OCI-LY7 (cell line): ENCODE results near the gene SLC17A8.
"Not testable (repeated sequence)": the region's sequence is repeated elsewhere in the genome, so short reads cannot be mapped to it uniquely, and the experiment has no call there.

ENCODE experiments used
- EZH2phosphoT487 ChIP-seq: fragments of 200-600 bp; sonication (generic); IDR thresholded peaks from 2 replicates; pipeline ENCODE4 v1.6.1; 2018; ENCODE audit warnings: low read depth, borderline replicate concordance, mild to moderate bottlenecking, mixed run types, antibody characterized with exemption, low read length, moderate library complexity, mixed read lengths
- TF ChIP-seq, protein P1 (sequence below): fragments of 200-600 bp; sonication (generic); conservative IDR thresholded peaks from 2 replicates; pipeline ENCODE4 v1.5.1; 2014; ENCODE audit warnings: mild to moderate bottlenecking, antibody characterized with exemption, low read length, moderate library complexity, mixed read lengths

DNA sequence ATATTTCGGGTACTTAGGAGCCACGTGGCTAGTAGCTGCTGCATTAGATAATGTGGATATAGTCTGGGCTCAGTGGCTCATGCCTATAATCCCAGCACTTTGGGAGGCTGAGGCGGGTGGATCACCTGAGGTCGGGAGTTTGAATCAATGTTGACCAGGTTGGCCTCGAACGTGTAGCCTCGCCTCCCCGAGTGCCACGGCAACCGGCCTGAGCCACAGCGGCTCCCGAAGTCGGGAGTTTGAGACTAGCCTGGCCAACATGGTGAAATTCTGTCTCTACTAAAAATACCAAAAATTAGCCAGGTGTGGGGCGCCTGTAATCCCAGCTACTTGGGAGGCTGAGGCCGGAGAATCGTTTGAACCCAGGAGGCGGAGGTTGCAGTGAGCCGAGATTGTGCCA lies 12.5 kb upstream of the SLC17A8 start:
- TF ChIP-seq, protein P1, sequence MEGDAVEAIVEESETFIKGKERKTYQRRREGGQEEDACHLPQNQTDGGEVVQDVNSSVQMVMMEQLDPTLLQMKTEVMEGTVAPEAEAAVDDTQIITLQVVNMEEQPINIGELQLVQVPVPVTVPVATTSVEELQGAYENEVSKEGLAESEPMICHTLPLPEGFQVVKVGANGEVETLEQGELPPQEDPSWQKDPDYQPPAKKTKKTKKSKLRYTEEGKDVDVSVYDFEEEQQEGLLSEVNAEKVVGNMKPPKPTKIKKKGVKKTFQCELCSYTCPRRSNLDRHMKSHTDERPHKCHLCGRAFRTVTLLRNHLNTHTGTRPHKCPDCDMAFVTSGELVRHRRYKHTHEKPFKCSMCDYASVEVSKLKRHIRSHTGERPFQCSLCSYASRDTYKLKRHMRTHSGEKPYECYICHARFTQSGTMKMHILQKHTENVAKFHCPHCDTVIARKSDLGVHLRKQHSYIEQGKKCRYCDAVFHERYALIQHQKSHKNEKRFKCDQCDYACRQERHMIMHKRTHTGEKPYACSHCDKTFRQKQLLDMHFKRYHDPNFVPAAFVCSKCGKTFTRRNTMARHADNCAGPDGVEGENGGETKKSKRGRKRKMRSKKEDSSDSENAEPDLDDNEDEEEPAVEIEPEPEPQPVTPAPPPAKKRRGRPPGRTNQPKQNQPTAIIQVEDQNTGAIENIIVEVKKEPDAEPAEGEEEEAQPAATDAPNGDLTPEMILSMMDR: not testable (repeated sequence)
- not testable (repeated sequence) for TF ChIP-seq EZH2phosphoT487
